Neural progenitor cell (in vitro differentiated cells): ENCODE results near the gene ANKRD13D. TPM values are rescaled to one million over a fixed set of nuclear protein-coding genes. Genes with fewer than 3 reads are reported as not detected.

Source experiments
- DNase-seq: peaks from one replicate; pipeline ENCODE4 v3.0.0-alpha.2; 2016; ENCODE audit warnings: low spot score
- H2AFZ ChIP-seq: fragments of 200-600 bp; sonication (generic); replicated peaks from 2 replicates; pipeline ENCODE4 v1.6.1; 2016; ENCODE audit warnings: antibody characterized with exemption
- H3F3A ChIP-seq: fragments of 200-600 bp; sonication (generic); 2 replicates; pipeline ENCODE4 v1.6.1; 2016; ENCODE audit warnings: antibody characterized with exemption, low read depth
- H3K27ac ChIP-seq: fragments of 200-600 bp; sonication (generic); 2 replicates; pipeline ENCODE4 v1.5.1; 2016; ENCODE audit warnings: mild to moderate bottlenecking
- H3K27me3 ChIP-seq: fragments of 200-600 bp; sonication (generic); 2 replicates; pipeline ENCODE4 v1.6.1; 2016; ENCODE audit warnings: mild to moderate bottlenecking, moderate library complexity
- H3K36me3 ChIP-seq: fragments of 200-600 bp; sonication (generic); 2 replicates; pipeline ENCODE4 v1.5.1; 2016
- H3K4me1 ChIP-seq: fragments of 200-600 bp; sonication (generic); 2 replicates; pipeline ENCODE4 v1.6.1; 2016; ENCODE audit warnings: mixed run types
- H3K4me2 ChIP-seq: fragments of 200-600 bp; sonication (generic); 2 replicates; pipeline ENCODE4 v1.6.1; 2016
- H3K4me3 ChIP-seq: fragments of 200-600 bp; sonication (generic); 2 replicates; pipeline ENCODE4 v1.5.1; 2016
- H3K79me2 ChIP-seq: fragments of 200-600 bp; sonication (generic); 2 replicates; pipeline ENCODE4 v1.6.1; 2016; ENCODE audit warnings: low read depth
- H3K9ac ChIP-seq: fragments of 200-600 bp; sonication (generic); 2 replicates; pipeline ENCODE4 v1.6.1; 2016
- H3K9me3 ChIP-seq: fragments of 200-600 bp; sonication (generic); 2 replicates; pipeline ENCODE4 v1.5.1; 2016; ENCODE audit warnings: low read depth
- H4K20me1 ChIP-seq: fragments of 200-600 bp; sonication (generic); 2 replicates; pipeline ENCODE4 v1.6.1; 2016; ENCODE audit warnings: low read depth
- H3K27ac Mint-ChIP-seq: 3 replicates; pipeline ENCODE4 v1.8.0; 2021; ENCODE audit warnings: mixed read lengths
- H3K27me3 Mint-ChIP-seq: 2 replicates; pipeline ENCODE4 v1.8.0; 2022; ENCODE audit warnings: low read depth, mild to moderate bottlenecking, inconsistent platforms, moderate library complexity, mixed read lengths; ENCODE audit not compliant: insufficient read depth
- H3K36me3 Mint-ChIP-seq: 3 replicates; pipeline ENCODE4 v1.8.0; 2021; ENCODE audit warnings: mixed read lengths
- H3K4me1 Mint-ChIP-seq: 3 replicates; pipeline ENCODE4 v1.8.0; 2021; ENCODE audit warnings: mixed read lengths
- H3K4me3 Mint-ChIP-seq: 3 replicates; pipeline ENCODE4 v1.8.0; 2021; ENCODE audit warnings: mild to moderate bottlenecking, moderate library complexity, mixed read lengths
- H3K9me3 Mint-ChIP-seq: 3 replicates; pipeline ENCODE4 v1.8.0; 2020; ENCODE audit warnings: mixed read lengths
- CTCF ChIP-seq: fragments of 200-600 bp; sonication (generic); IDR thresholded peaks from 2 replicates; pipeline ENCODE4 v1.5.1; 2017; ENCODE audit warnings: antibody characterized with exemption, mild to moderate bottlenecking
- EZH2 ChIP-seq: fragments of 200-600 bp; sonication (generic); IDR thresholded peaks from 2 replicates; pipeline ENCODE4 v1.6.1; 2017; ENCODE audit warnings: antibody characterized with exemption, mild to moderate bottlenecking, moderate library complexity
- EZH2phosphoT487 ChIP-seq: fragments of 200-600 bp; sonication (generic); IDR thresholded peaks from 2 replicates; pipeline ENCODE4 v1.6.1; 2017; ENCODE audit warnings: antibody characterized with exemption
- total RNA-seq: library from RNA; depleted of rRNA; stranded (reverse); fragments of >200 nt; gene quantifications from 2 replicates; pipeline ENCODE4 v1.2.3, GENCODE V29; 2015; ENCODE audit warnings: low replicate concordance

Gene ANKRD13D
- total RNA-seq, 1 donor from 2014 or later: 21.0 TPM

- no peak for DNase-seq
- Histone ChIP-seq H3K4me3 (no peak overlapping the region), H3K36me3 (no peaks in the 10 kb centered on the region), H3K4me1 (peaks cover 12% of the 10 kb centered on the region), H3F3A (peaks cover 8% of the 10 kb centered on the region), H3K9me3 (no peaks in the 10 kb centered on the region), H4K20me1 (peaks cover 14% of the 10 kb centered on the region), H2AFZ (no peak overlapping the region), H3K9ac (no peak overlapping the region), H3K4me2 (no peak overlapping the region), H3K79me2 (peaks cover 4% of the 10 kb centered on the region), H3K27me3 (no peaks in the 10 kb centered on the region), H3K27ac (no peak overlapping the region)
- Mint-ChIP-seq H3K4me1 (peaks cover 4% of the 10 kb centered on the region), H3K27ac (no peak overlapping the region), H3K4me3 (no peak overlapping the region), H3K9me3 (no peaks in the 10 kb centered on the region), H3K36me3 (peaks cover 7% of the 10 kb centered on the region), H3K27me3 (peaks cover 5% of the 10 kb centered on the region)
- TF ChIP-seq EZH2phosphoT487 (no peak), CTCF (no peak)
Measured at GRCh38 chr11:67281552-67282150, 7.5 kb upstream of the ANKRD13D start.

GRCh38 chr11:67282155-67282875 lies 6.8 kb upstream of the ANKRD13D start:
- Histone ChIP-seq H3K27me3 (no peaks in the 10 kb centered on the region), H2AFZ (no peak overlapping the region)

GRCh38 chr11:67282876-67283371 lies 6.2 kb upstream of the ANKRD13D start:
- no peak overlapping the region for H3K27ac Mint-ChIP-seq
- no peak for DNase-seq
- no peaks in the 10 kb centered on the region for H3K79me2 ChIP-seq
- peaks cover 11% of the 10 kb centered on the region for H3F3A ChIP-seq
- no peak overlapping the region for H3K4me3 ChIP-seq
- peaks cover 7% of the 10 kb centered on the region for H3K36me3 Mint-ChIP-seq
- H3K36me3 ChIP-seq: no peaks in the 10 kb centered on the region
- peaks cover 9% of the 10 kb centered on the region for H3K4me1 Mint-ChIP-seq
- H3K27me3 ChIP-seq: no peaks in the 10 kb centered on the region
- H2AFZ ChIP-seq: no peak overlapping the region
- H3K4me3 Mint-ChIP-seq: no peak overlapping the region
- peaks cover 10% of the 10 kb centered on the region for H3K27me3 Mint-ChIP-seq
- H4K20me1 ChIP-seq: peaks cover 2% of the 10 kb centered on the region
- no peak overlapping the region for H3K4me2 ChIP-seq
- no peak overlapping the region for H3K27ac ChIP-seq
- H3K9me3 Mint-ChIP-seq: no peaks in the 10 kb centered on the region
- TF ChIP-seq EZH2phosphoT487: no peak
- TF ChIP-seq CTCF: no peak
- no peak for TF ChIP-seq EZH2
- no peaks in the 10 kb centered on the region for H3K9me3 ChIP-seq
- no peak overlapping the region for H3K9ac ChIP-seq
- peaks cover 3% of the 10 kb centered on the region for H3K4me1 ChIP-seq

More at GRCh38 chr11:67282155-67282875, 6.8 kb upstream of the ANKRD13D start:
- DNase-seq: no peak
- no peaks in the 10 kb centered on the region for H3K9me3 ChIP-seq
- H3K9ac ChIP-seq: no peak overlapping the region
- no peaks in the 10 kb centered on the region for H3K36me3 ChIP-seq
- Mint-ChIP-seq H3K4me3 (no peak overlapping the region), H3K27ac (no peak overlapping the region), H3K4me1 (peaks cover 3% of the 10 kb centered on the region), H3K27me3 (peaks cover 5% of the 10 kb centered on the region), H3K9me3 (no peaks in the 10 kb centered on the region), H3K36me3 (peaks cover 7% of the 10 kb centered on the region)
- H4K20me1 ChIP-seq: peaks cover 7% of the 10 kb centered on the region
- TF ChIP-seq EZH2: no peak
- TF ChIP-seq EZH2phosphoT487: no peak
- no peak for TF ChIP-seq CTCF
- peaks cover 6% of the 10 kb centered on the region for H3F3A ChIP-seq
- no peaks in the 10 kb centered on the region for H3K79me2 ChIP-seq
- no peak overlapping the region for H3K4me2 ChIP-seq
- no peak overlapping the region for H3K4me3 ChIP-seq
- H3K27ac ChIP-seq: no peak overlapping the region
- peaks cover 5% of the 10 kb centered on the region for H3K4me1 ChIP-seq
